CD4-positive, alpha-beta T cell treated with Interleukin-17A for 4 hours (primary cell): ENCODE results near the gene OBP2A.
"Not testable (repeated sequence)": the region's sequence is repeated elsewhere in the genome, so short reads cannot be mapped to it uniquely, and the experiment has no call there.

Source experiments
- DNase-seq: peaks from one replicate; pipeline ENCODE4 v3.0.0-alpha.2; 2020; ENCODE audit warnings: mixed read lengths

The OBP2A gene

GRCh38 chr9:135526730-135527571 lies 19.0 kb upstream of the OBP2A start:
- DNase-seq, result no peak

GRCh38 chr9:135528842-135529435 lies 17.0 kb upstream of the OBP2A start:
- DNase-seq, result not testable (repeated sequence)

GRCh38 chr9:135530146-135530545 lies 15.8 kb upstream of the OBP2A start:
- DNase-seq, result no peak

- DNase-seq, result no peak
Observed at GRCh38 chr9:135531096-135531495, 14.8 kb upstream of the OBP2A start.

GRCh38 chr9:135533113-135533512 lies 12.8 kb upstream of the OBP2A start:
- no peak for DNase-seq

- DNase-seq, result no peak
Observed at GRCh38 chr9:135533674-135534073, 12.3 kb upstream of the OBP2A start.

GRCh38 chr9:135534192-135534711 lies 11.7 kb upstream of the OBP2A start:
- not testable (repeated sequence) for DNase-seq

GRCh38 chr9:135534826-135535225 lies 11.1 kb upstream of the OBP2A start:
- not testable (repeated sequence) for DNase-seq

- not testable (repeated sequence) for DNase-seq
Observed at GRCh38 chr9:135535631-135536030, 10.3 kb upstream of the OBP2A start.

GRCh38 chr9:135536216-135536615 lies 9.7 kb upstream of the OBP2A start:
- no peak for DNase-seq

GRCh38 chr9:135543262-135543894 lies 2.5 kb upstream of the OBP2A start:
- DNase-seq, result not testable (repeated sequence)

- DNase-seq, result no peak
Observed at GRCh38 chr9:135544981-135545635, 818 bp upstream of the OBP2A start.

GRCh38 chr9:135546792-135547617 lies 1.1 kb downstream of the OBP2A start:
- DNase-seq, result not testable (repeated sequence)

- no peak for DNase-seq
Observed at GRCh38 chr9:135547756-135548736, 2.1 kb downstream of the OBP2A start.

GRCh38 chr9:135549478-135550343 lies 3.8 kb downstream of the OBP2A start:
- DNase-seq, result not testable (repeated sequence)

GRCh38 chr9:135550344-135550918 lies 4.5 kb downstream of the OBP2A start:
- no peak for DNase-seq

- no peak for DNase-seq
Observed at GRCh38 chr9:135551031-135551430, 5.1 kb downstream of the OBP2A start.

GRCh38 chr9:135551456-135551855 lies 5.5 kb downstream of the OBP2A start:
- DNase-seq, result no peak

- no peak for DNase-seq
Observed at GRCh38 chr9:135552021-135552697, 6.2 kb downstream of the OBP2A start.
